GM13976 (cell line): ENCODE measurements around the gene WAPL.
"Not testable (repeated sequence)": the region's sequence is repeated elsewhere in the genome, so short reads cannot be mapped to it uniquely, and the experiment has no call there.

ENCODE experiments used
- DNase-seq: peaks from one replicate; pipeline ENCODE4 v3.0.0; 2012; ENCODE audit warnings: low spot score
- CTCF ChIP-seq: IDR thresholded peaks from 2 replicates; pipeline ENCODE4 v1.5.1; 2012; ENCODE audit warnings: borderline replicate concordance, mild to moderate bottlenecking; ENCODE audit not compliant: insufficient read depth; ENCODE audit errors: extremely low read depth, missing control alignments, control extremely low read depth
- in situ Hi-C: fragments of 300-500 bp; cut with MboI; formaldehyde crosslinking; loops from one replicate; pipeline ENCODE4 v1.12.0; 2022; ENCODE audit warnings: low sequenced_read_pairs, mixed read lengths, inconsistent platforms; ENCODE audit not compliant: unreplicated experiment

WAPL gene

GRCh38 chr10:86535132-86535882 lies 13.7 kb upstream of the WAPL start:
- DNase-seq = peak; percentile 51
- TF ChIP-seq CTCF = no peak
- in situ Hi-C loops = no loop called here

GRCh38 chr10:86533328-86533727 lies 11.7 kb upstream of the WAPL start:
- in situ Hi-C loops = no loop called here
- no peak for TF ChIP-seq CTCF
- DNase-seq = no peak

- DNase-seq, in situ Hi-C loops: not testable (repeated sequence)
These were observed 7.1 kb upstream of the WAPL start for GRCh38 chr10:86528736-86529135.

- in situ Hi-C loops = no loop called here
- DNase-seq = no peak
- TF ChIP-seq CTCF = no peak
These were observed 5.0 kb upstream of the WAPL start for GRCh38 chr10:86526606-86527005.

- DNase-seq, in situ Hi-C loops: not testable (repeated sequence)
These were observed 4.1 kb upstream of the WAPL start for GRCh38 chr10:86525713-86526112.

- DNase-seq = no peak
- TF ChIP-seq CTCF = no peak
- in situ Hi-C loops = no loop called here
These were observed 2.8 kb upstream of the WAPL start for GRCh38 chr10:86524225-86524962.

- no peak for TF ChIP-seq CTCF
- no peak for DNase-seq
- in situ Hi-C loops = no loop called here
These were observed 1.8 kb upstream of the WAPL start for GRCh38 chr10:86523348-86523747.
